GM19463 (cell line): ENCODE data around the gene GPR153.

Experiments used
- ATAC-seq: cut with Tn5 transposase; IDR thresholded peaks from one replicate; pipeline ENCODE4 v1.9.1; 2021; ENCODE audit warnings: mild to moderate bottlenecking, moderate library complexity; ENCODE audit not compliant: unreplicated experiment

GPR153 gene

GRCh38 chr1:6207075-6207885, 53.6 kb downstream of the GPR153 start:
- no peak for ATAC-seq

- ATAC-seq = peak; percentile 10
Measured at GRCh38 chr1:6206520-6206855, 54.4 kb downstream of the GPR153 start.

- ATAC-seq = peak; percentile 60
Measured at GRCh38 chr1:6205849-6206519, 54.9 kb downstream of the GPR153 start, which contains the start of gene RNF207. RNF207 (plus strand) TSS chr1:6206119; CDS start chr1:6206536, 417 bp downstream.

GRCh38 chr1:6202256-6202655, 58.6 kb downstream of the GPR153 start:
- no peak for ATAC-seq

- ATAC-seq = no peak
Measured at GRCh38 chr1:6200188-6200809, 60.6 kb downstream of the GPR153 start.

- peak; percentile 98 for ATAC-seq
Measured at GRCh38 chr1:6199298-6200187, 61.4 kb downstream of the GPR153 start, which contains the start of gene RPL22. RPL22 (minus strand) TSS chr1:6199595; CDS start chr1:6199573, 22 bp downstream.

- ATAC-seq = peak; percentile 11
Measured at GRCh38 chr1:6198646-6199297, 62.1 kb downstream of the GPR153 start.

GRCh38 chr1:6197746-6198427, 63.0 kb downstream of the GPR153 start:
- ATAC-seq = no peak
